Fibroblast of lung (primary cell): ENCODE results near the gene DHX35. TPM values are rescaled to one million over a fixed set of nuclear protein-coding genes. Genes with fewer than 3 reads are reported as not detected.

ENCODE experiments used
- DNase-seq, 2 donors: peaks; one replicate each; pipeline versions ENCODE4 v3.0.0 to v3.0.0-alpha.2; 2010; ENCODE audit warnings: low read depth in 2 of 2
- H2AFZ ChIP-seq: 2 replicates; pipeline ENCODE4 v1.5.1; 2012; ENCODE audit warnings: low read length, control low read depth, inconsistent platforms
- H3K27ac ChIP-seq: 2 replicates; pipeline ENCODE4 v1.5.1; 2011; ENCODE audit warnings: low read length, control low read depth; ENCODE audit not compliant: insufficient read depth
- H3K27me3 ChIP-seq: 2 replicates; pipeline ENCODE4 v1.5.1; 2011; ENCODE audit warnings: mild to moderate bottlenecking, low read length; ENCODE audit not compliant: control insufficient read depth, insufficient read depth
- H3K36me3 ChIP-seq: 2 replicates; pipeline ENCODE4 v1.5.1; 2011; ENCODE audit warnings: low read length; ENCODE audit not compliant: control insufficient read depth, insufficient read depth
- H3K4me1 ChIP-seq: 2 replicates; pipeline ENCODE4 v1.5.1; 2011; ENCODE audit warnings: low read length; ENCODE audit not compliant: control insufficient read depth, insufficient read depth; ENCODE audit errors: extremely low read depth
- H3K4me2 ChIP-seq: 2 replicates; pipeline ENCODE4 v1.5.1; 2011; ENCODE audit warnings: low read length, control low read depth; ENCODE audit not compliant: insufficient read depth; ENCODE audit errors: extremely low read depth
- H3K4me3 ChIP-seq, 4 experiments: fragments of 200-600 bp in 1 of 4; sonication (generic) in 1 of 4; replicated peaks in 1 of 4; 2 replicates each; pipeline ENCODE4 v1.5.1; 2011 to 2016; ENCODE audit warnings: low read length in 4 of 4, low read depth in 3 of 4, mild to moderate bottlenecking in 3 of 4, control low read depth in 2 of 4, inconsistent platforms in 1 of 4, mixed read lengths in 1 of 4; ENCODE audit not compliant: insufficient read depth in 1 of 4; ENCODE audit errors: control extremely low read depth in 1 of 4
- H3K79me2 ChIP-seq: 2 replicates; pipeline ENCODE4 v1.5.1; 2012; ENCODE audit warnings: mild to moderate bottlenecking, low read length, inconsistent platforms; ENCODE audit not compliant: control insufficient read depth, insufficient read depth
- H3K9ac ChIP-seq: 2 replicates; pipeline ENCODE4 v1.5.1; 2011; ENCODE audit warnings: mild to moderate bottlenecking, low read length, control low read depth; ENCODE audit not compliant: insufficient read depth
- H3K9me3 ChIP-seq: 2 replicates; pipeline ENCODE4 v1.5.1; 2012; ENCODE audit warnings: low read depth, low read length; ENCODE audit not compliant: control insufficient read depth, insufficient read depth
- H4K20me1 ChIP-seq: 2 replicates; pipeline ENCODE4 v1.5.1; 2011; ENCODE audit warnings: low read length; ENCODE audit not compliant: control insufficient read depth, insufficient read depth; ENCODE audit errors: extremely low read depth
- EZH2 ChIP-seq: IDR thresholded peaks from 2 replicates; pipeline ENCODE4 v1.5.1; 2012; ENCODE audit warnings: low read length, control low read depth, mild to moderate bottlenecking; ENCODE audit errors: missing control alignments
- polyA plus RNA-seq, 2 donors: library from polyadenylated mRNA; depleted of rRNA in 1 of 2; stranded (reverse) in 1 of 2; unstranded in 1 of 2; fragments of >200 nt; gene quantifications; 2 replicates each; pipeline ENCODE4 v1.2.1, GENCODE V29; 2011 to 2012; ENCODE audit warnings: missing spikeins in 1 of 2
- total RNA-seq: library from RNA; depleted of rRNA; stranded (reverse); fragments of >200 nt; gene quantifications from 2 replicates; pipeline ENCODE4 v1.2.1, GENCODE V29; 2014
- TF ChIP-seq, protein P1 (sequence below), 2 donors: IDR thresholded peaks in 1 of 2; conservative IDR thresholded peaks in 1 of 2; 1 replicate in 1 of 2; 2 replicates in 1 of 2; pipeline ENCODE4 v1.5.1; 2011 to 2012; ENCODE audit warnings: low read length in 2 of 2, control low read depth in 1 of 2, inconsistent platforms in 1 of 2, low read depth in 1 of 2, mild to moderate bottlenecking in 1 of 2

The DHX35 gene
- total and polyA plus RNA-seq, 2 donors (not counting 1 experiment from before 2014, with no cell fraction given): 11.4 to 12.1 TPM

- Histone ChIP-seq H3K27ac (no peak overlapping the region), H3K9ac (no peak overlapping the region), H3K4me2 (no peak overlapping the region), H3K4me1 (no peaks in the 10 kb centered on the region), H3K36me3 (no peaks in the 10 kb centered on the region), H3K4me3 (no peak overlapping the region), H3K9me3 (no peaks in the 10 kb centered on the region), H3K27me3 (peaks cover 29% of the 10 kb centered on the region), H4K20me1 (no peaks in the 10 kb centered on the region), H2AFZ (no peak overlapping the region), H3K79me2 (no peaks in the 10 kb centered on the region)
- TF ChIP-seq, protein P1, sequence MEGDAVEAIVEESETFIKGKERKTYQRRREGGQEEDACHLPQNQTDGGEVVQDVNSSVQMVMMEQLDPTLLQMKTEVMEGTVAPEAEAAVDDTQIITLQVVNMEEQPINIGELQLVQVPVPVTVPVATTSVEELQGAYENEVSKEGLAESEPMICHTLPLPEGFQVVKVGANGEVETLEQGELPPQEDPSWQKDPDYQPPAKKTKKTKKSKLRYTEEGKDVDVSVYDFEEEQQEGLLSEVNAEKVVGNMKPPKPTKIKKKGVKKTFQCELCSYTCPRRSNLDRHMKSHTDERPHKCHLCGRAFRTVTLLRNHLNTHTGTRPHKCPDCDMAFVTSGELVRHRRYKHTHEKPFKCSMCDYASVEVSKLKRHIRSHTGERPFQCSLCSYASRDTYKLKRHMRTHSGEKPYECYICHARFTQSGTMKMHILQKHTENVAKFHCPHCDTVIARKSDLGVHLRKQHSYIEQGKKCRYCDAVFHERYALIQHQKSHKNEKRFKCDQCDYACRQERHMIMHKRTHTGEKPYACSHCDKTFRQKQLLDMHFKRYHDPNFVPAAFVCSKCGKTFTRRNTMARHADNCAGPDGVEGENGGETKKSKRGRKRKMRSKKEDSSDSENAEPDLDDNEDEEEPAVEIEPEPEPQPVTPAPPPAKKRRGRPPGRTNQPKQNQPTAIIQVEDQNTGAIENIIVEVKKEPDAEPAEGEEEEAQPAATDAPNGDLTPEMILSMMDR (conservative IDR thresholded peaks at IDR 0.05 in 1 of 2, IDR thresholded peaks at IDR 0.05 in 1 of 2; ENCODE audit: low read depth in 1 of 2, low read length in 2 of 2): no peak
- TF ChIP-seq EZH2: no peak
- DNase-seq: no peak
Observed at GRCh38 chr20:38917657-38918056, 44.5 kb upstream of the DHX35 start.

GRCh38 chr20:38918172-38918571 is 44.0 kb upstream of the DHX35 start:
- no peak overlapping the region for H2AFZ ChIP-seq
- H4K20me1 ChIP-seq: no peaks in the 10 kb centered on the region
- no peak overlapping the region for H3K27ac ChIP-seq
- no peaks in the 10 kb centered on the region for H3K9me3 ChIP-seq
- no peaks in the 10 kb centered on the region for H3K4me1 ChIP-seq
- H3K9ac ChIP-seq: no peak overlapping the region
- DNase-seq: no peak
- H3K36me3 ChIP-seq: no peaks in the 10 kb centered on the region
- peaks cover 29% of the 10 kb centered on the region for H3K27me3 ChIP-seq
- TF ChIP-seq, protein P1 (conservative IDR thresholded peaks at IDR 0.05 in 1 of 2, IDR thresholded peaks at IDR 0.05 in 1 of 2; ENCODE audit: low read depth in 1 of 2, low read length in 2 of 2): no peak
- no peak for TF ChIP-seq EZH2
- H3K4me3 ChIP-seq: no peak overlapping the region
- H3K4me2 ChIP-seq: no peak overlapping the region
- no peaks in the 10 kb centered on the region for H3K79me2 ChIP-seq

GRCh38 chr20:38919683-38920082 is 42.5 kb upstream of the DHX35 start:
- TF ChIP-seq, protein P1 (conservative IDR thresholded peaks at IDR 0.05 in 1 of 2, IDR thresholded peaks at IDR 0.05 in 1 of 2; ENCODE audit: low read depth in 1 of 2, low read length in 2 of 2): no peak
- no peak for TF ChIP-seq EZH2

More at GRCh38 chr20:38919683-38920082, 42.5 kb upstream of the DHX35 start:
- H3K79me2 ChIP-seq: no peaks in the 10 kb centered on the region
- H3K4me3 ChIP-seq: no peak overlapping the region
- H3K27ac ChIP-seq: no peak overlapping the region
- H3K9ac ChIP-seq: no peak overlapping the region
- no peaks in the 10 kb centered on the region for H3K4me1 ChIP-seq
- no peak overlapping the region for H3K4me2 ChIP-seq
- no peaks in the 10 kb centered on the region for H3K9me3 ChIP-seq
- no peak for DNase-seq
- no peak overlapping the region for H2AFZ ChIP-seq
- no peaks in the 10 kb centered on the region for H3K36me3 ChIP-seq
- no peaks in the 10 kb centered on the region for H4K20me1 ChIP-seq
- peaks cover 29% of the 10 kb centered on the region for H3K27me3 ChIP-seq
